HG03135 (cell line): ENCODE measurements around the gene ACTN4.
A peak's percentile ranks its signal among the peaks of the same experiment; 100 is the strongest.
"Not testable (repeated sequence)": the region's sequence is repeated elsewhere in the genome, so short reads cannot be mapped to it uniquely, and the experiment has no call there.

Experiments
- ATAC-seq: cut with Tn5 transposase; IDR thresholded peaks from one replicate; pipeline ENCODE4 v1.9.1; 2021; ENCODE audit warnings: mild to moderate bottlenecking, moderate library complexity; ENCODE audit not compliant: unreplicated experiment

The ACTN4 gene

GRCh38 chr19:38647368-38647965, at the start of gene ACTN4:
TSS of gene ACTN4 (plus strand) at chr19:38647649. CDS start at chr19:38647746, 97 bp downstream.
- peak; percentile 79 for ATAC-seq

GRCh38 chr19:38599722-38600121, 47.7 kb upstream of the ACTN4 start:
- no peak for ATAC-seq

- not testable (repeated sequence) for ATAC-seq
These were observed 44.6 kb upstream of the ACTN4 start for GRCh38 chr19:38602856-38603255.

GRCh38 chr19:38606131-38606530, 41.3 kb upstream of the ACTN4 start:
- no peak for ATAC-seq

- no peak for ATAC-seq
These were observed 33.2 kb upstream of the ACTN4 start for GRCh38 chr19:38614289-38614688.

- ATAC-seq: no peak
These were observed 32.4 kb upstream of the ACTN4 start for GRCh38 chr19:38615007-38615581.

- ATAC-seq: no peak
These were observed 31.2 kb upstream of the ACTN4 start for GRCh38 chr19:38616265-38616664.

- ATAC-seq: no peak
These were observed 30.1 kb upstream of the ACTN4 start for GRCh38 chr19:38617283-38617763.

- ATAC-seq: peak; percentile 61
These were observed 29.5 kb upstream of the ACTN4 start, which contains the start of gene MAP4K1 for GRCh38 chr19:38617764-38618589. TSS of gene MAP4K1 (minus strand) at chr19:38617953. CDS start at chr19:38617895, 58 bp downstream.

- ATAC-seq: peak; percentile 50
These were observed 28.7 kb upstream of the ACTN4 start, which contains the start of gene EIF3K for GRCh38 chr19:38618590-38619360. TSS of gene EIF3K (plus strand) at chr19:38619188. CDS start at chr19:38619269, 81 bp downstream.

GRCh38 chr19:38619361-38620174, 27.9 kb upstream of the ACTN4 start:
- no peak for ATAC-seq

- ATAC-seq: no peak
These were observed 22.6 kb upstream of the ACTN4 start for GRCh38 chr19:38624822-38625221.

GRCh38 chr19:38626401-38626800, 21.0 kb upstream of the ACTN4 start:
- ATAC-seq: no peak

GRCh38 chr19:38629568-38629967, 17.9 kb upstream of the ACTN4 start:
- ATAC-seq: no peak

- ATAC-seq: not testable (repeated sequence)
These were observed 16.1 kb upstream of the ACTN4 start for GRCh38 chr19:38631301-38631700.

- not testable (repeated sequence) for ATAC-seq
These were observed 15.5 kb upstream of the ACTN4 start for GRCh38 chr19:38631811-38632475.

GRCh38 chr19:38632476-38633213, 14.8 kb upstream of the ACTN4 start:
- ATAC-seq: no peak

- no peak for ATAC-seq
These were observed 12.5 kb upstream of the ACTN4 start for GRCh38 chr19:38634757-38635482.
